Caco-2 (cell line): ENCODE measurements around the gene FAM13A. TPM values are rescaled to one million over a fixed set of nuclear protein-coding genes. Genes with fewer than 3 reads are reported as not detected.

Experiments
- BruUV-seq: library from RNA; stranded (reverse); fragments of 400-500 nt; replicated peaks from 2 replicates; lab custom pipeline; 2021; lab: Mats Ljungman, UMichigan
- CTCF ChIA-PET: fragments of 300-600 bp; sonication (Branson Sonifier 250); formaldehyde crosslinking; loops from one replicate; lab custom pipeline; 2022; ENCODE audit warnings: antibody characterized with exemption; lab: Charles Lee
- POLR2A ChIA-PET: fragments of 300-600 bp; sonication (Branson Sonifier 250); formaldehyde crosslinking; loops from one replicate; lab custom pipeline; 2022; ENCODE audit warnings: antibody characterized with exemption; lab: Charles Lee
- DNase-seq, 2 experiments: peaks; one replicate each; pipeline versions ENCODE4 v3.0.0 to v3.0.0-alpha.2; 2020 to 2022
- H3K27me3 ChIP-seq: replicated peaks from 2 replicates; pipeline ENCODE4 v1.6.0; 2011; ENCODE audit warnings: low read length; ENCODE audit not compliant: control insufficient read depth, insufficient read depth
- H3K36me3 ChIP-seq: 2 replicates; pipeline ENCODE4 v1.5.1; 2011; ENCODE audit warnings: low read length; ENCODE audit not compliant: control insufficient read depth, insufficient read depth
- H3K4me1 ChIP-seq: fragments of 250-450 bp; sonication (Bioruptor Pico); 2 replicates; pipeline ENCODE4 v1.5.1; 2020; ENCODE audit warnings: mild to moderate bottlenecking
- H3K4me3 ChIP-seq: 2 replicates; pipeline ENCODE4 v1.5.1; 2011; ENCODE audit warnings: low read depth, mild to moderate bottlenecking, control low read depth, low read length
- H3K9me3 ChIP-seq: fragments of 250-450 bp; sonication (Bioruptor Pico); 2 replicates; pipeline ENCODE4 v1.5.1; 2020; ENCODE audit warnings: mild to moderate bottlenecking, moderate library complexity
- H3K27ac Mint-ChIP-seq: one replicate; pipeline ENCODE4 v1.8.0; 2022; ENCODE audit warnings: mixed read lengths; ENCODE audit not compliant: unreplicated experiment
- H3K27me3 Mint-ChIP-seq: one replicate; pipeline ENCODE4 v1.8.0; 2022; ENCODE audit warnings: mixed read lengths; ENCODE audit not compliant: insufficient read depth, unreplicated experiment
- H3K36me3 Mint-ChIP-seq: one replicate; pipeline ENCODE4 v1.8.0; 2022; ENCODE audit warnings: mild to moderate bottlenecking, mixed read lengths; ENCODE audit not compliant: insufficient read depth, unreplicated experiment
- H3K4me1 Mint-ChIP-seq: one replicate; pipeline ENCODE4 v1.8.0; 2022; ENCODE audit warnings: low read depth, mixed read lengths; ENCODE audit not compliant: unreplicated experiment
- H3K4me3 Mint-ChIP-seq: one replicate; pipeline ENCODE4 v1.8.0; 2022; ENCODE audit warnings: mild to moderate bottlenecking, moderate library complexity, mixed read lengths; ENCODE audit not compliant: unreplicated experiment
- H3K9me3 Mint-ChIP-seq: one replicate; pipeline ENCODE4 v1.8.0; 2022; ENCODE audit warnings: mixed read lengths; ENCODE audit not compliant: unreplicated experiment
- CTCF ChIP-seq, 2 experiments: fragments of 200-600 bp in 1 of 2; IDR thresholded peaks; 1 replicate in 1 of 2; 2 replicates in 1 of 2; pipeline versions ENCODE4 v1.5.1 to v1.8.0; 2011 to 2022; ENCODE audit warnings: antibody characterized with exemption in 1 of 2, control low read depth in 1 of 2, inconsistent platforms in 1 of 2, low read depth in 1 of 2, low read length in 1 of 2, mild to moderate bottlenecking in 1 of 2, moderate library complexity in 1 of 2; ENCODE audit not compliant: insufficient read depth in 1 of 2, severe bottlenecking in 1 of 2, unreplicated experiment in 1 of 2
- intact Hi-C: fragments of 100-400 bp; cut with micrococcal nuclease; formaldehyde crosslinking; loops from one replicate; pipeline ENCODE4 v1.10.0; 2022; ENCODE audit not compliant: unreplicated experiment
- total RNA-seq: library from RNA; stranded (reverse); gene quantifications from 2 replicates; pipeline ENCODE4 v1.2.3, GENCODE V29; 2022

The FAM13A gene
- total RNA-seq, 1 experiment from 2014 or later = 11.0 TPM

GRCh38 chr4:88989990-88990389, 67.0 kb downstream of the FAM13A start:
- POLR2A ChIA-PET = no interaction called here
- Histone ChIP-seq H3K4me1 (peaks cover 5% of the 10 kb centered on the region; the same call in 1 of the 2 replicates), H3K27me3 (no peaks in the 10 kb centered on the region), H3K36me3 (no peaks in the 10 kb centered on the region), H3K9me3 (no peaks in the 10 kb centered on the region), H3K4me3 (no peak overlapping the region)
- no peak for TF ChIP-seq CTCF (IDR thresholded peaks at IDR 0.05; ENCODE audit: insufficient read depth in 1 of 2, low read depth in 1 of 2, low read length in 1 of 2, severe bottlenecking in 1 of 2, unreplicated experiment in 1 of 2)
- BruUV-seq = no TSS peak
- no peak overlapping the region for H3K27ac Mint-ChIP-seq
- CTCF ChIA-PET = no interaction called here
- H3K9me3 Mint-ChIP-seq = no peaks in the 10 kb centered on the region
- no peaks in the 10 kb centered on the region for H3K27me3 Mint-ChIP-seq
- H3K4me3 Mint-ChIP-seq = no peak overlapping the region
- intact Hi-C loops = no loop called here
- no peak for DNase-seq
- no peaks in the 10 kb centered on the region for H3K36me3 Mint-ChIP-seq
- peaks cover 8% of the 10 kb centered on the region for H3K4me1 Mint-ChIP-seq

GRCh38 chr4:88985088-88985773, 71.8 kb downstream of the FAM13A start:
- TF ChIP-seq CTCF (IDR thresholded peaks at IDR 0.05; ENCODE audit: insufficient read depth in 1 of 2, low read depth in 1 of 2, low read length in 1 of 2, severe bottlenecking in 1 of 2, unreplicated experiment in 1 of 2) = no peak
- no peaks in the 10 kb centered on the region for H3K4me1 ChIP-seq
- H3K4me3 ChIP-seq = no peak overlapping the region
- Mint-ChIP-seq H3K27me3 (no peaks in the 10 kb centered on the region), H3K27ac (no peak overlapping the region), H3K4me3 (no peak overlapping the region), H3K36me3 (no peaks in the 10 kb centered on the region), H3K4me1 (peaks cover 11% of the 10 kb centered on the region), H3K9me3 (no peaks in the 10 kb centered on the region)
- no peak for DNase-seq
- H3K9me3 ChIP-seq = no peaks in the 10 kb centered on the region
- no peaks in the 10 kb centered on the region for H3K27me3 ChIP-seq
- ChIA-PET CTCF (no interaction called here), POLR2A (no interaction called here)
- H3K36me3 ChIP-seq = no peaks in the 10 kb centered on the region
- BruUV-seq = no TSS peak
- intact Hi-C loops = no loop called here

- H3K9me3 ChIP-seq = no peaks in the 10 kb centered on the region
- ChIA-PET CTCF (no interaction called here), POLR2A (no interaction called here)
- H3K4me1 ChIP-seq = no peaks in the 10 kb centered on the region
- Mint-ChIP-seq H3K9me3 (no peaks in the 10 kb centered on the region), H3K36me3 (no peaks in the 10 kb centered on the region), H3K27me3 (no peaks in the 10 kb centered on the region), H3K4me3 (no peak overlapping the region), H3K27ac (no peak overlapping the region), H3K4me1 (peaks cover 11% of the 10 kb centered on the region)
- no peak for DNase-seq
- no peak overlapping the region for H3K4me3 ChIP-seq
- intact Hi-C loops = no loop called here
- no peaks in the 10 kb centered on the region for H3K27me3 ChIP-seq
- no peaks in the 10 kb centered on the region for H3K36me3 ChIP-seq
- TF ChIP-seq CTCF (IDR thresholded peaks at IDR 0.05; ENCODE audit: insufficient read depth in 1 of 2, low read depth in 1 of 2, low read length in 1 of 2, severe bottlenecking in 1 of 2, unreplicated experiment in 1 of 2) = no peak
- no TSS peak for BruUV-seq
Measured at GRCh38 chr4:88982757-88983156, 74.2 kb downstream of the FAM13A start.
